Measurements from ENCODE around the gene SH2D1B. TPM values are rescaled to one million over a fixed set of nuclear protein-coding genes. Genes with fewer than 3 reads are reported as not detected.
A peak's percentile ranks its signal among the peaks of the same experiment; 100 is the strongest.

The SH2D1B gene
- total and polyA plus RNA-seq, 9 of the 15 experiments (the other 6 are each of a cell fraction or from before 2014, with no cell fraction given), result 5.6 to 19.6 (median 9.7) TPM

DNA sequence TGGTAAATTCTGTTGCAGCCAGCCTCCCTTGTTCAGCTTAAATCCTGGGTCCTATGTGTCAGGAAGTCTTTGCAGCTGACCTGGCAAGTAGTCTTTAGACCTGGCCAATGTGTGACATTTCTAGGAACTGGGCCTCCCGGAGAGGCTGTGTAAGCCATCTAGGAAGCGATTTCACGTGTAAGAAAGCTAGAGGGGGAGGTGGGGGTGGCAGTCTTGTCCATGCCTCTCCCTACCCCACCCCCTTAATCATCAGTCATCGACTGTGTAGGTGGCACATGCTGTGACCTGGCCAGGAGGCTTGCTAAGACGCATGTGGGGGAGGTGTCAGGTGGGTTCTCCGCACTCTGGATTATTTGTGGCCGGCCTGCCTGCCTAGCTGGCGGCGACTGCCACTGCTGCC lies 22.0 kb downstream of the SH2D1B start (continued):
- TF ChIP-seq ZBTB7A (IDR thresholded peaks at IDR 0.05; ENCODE audit: borderline replicate concordance, control insufficient read depth, low read depth, low read length), result peak; percentile 39; the same call in 1 of the 2 replicates
- TF ChIP-seq HMG20B (CRISPR knock-in tag; IDR thresholded peaks at IDR 0.05), result no peak
- TF ChIP-seq EGR1 (conservative IDR thresholded peaks at IDR 0.05), result peak; percentile 88
- TF ChIP-seq YY1 (IDR thresholded peaks at IDR 0.05; ENCODE audit: borderline replicate concordance in 1 of 3, control insufficient read depth in 1 of 3, extremely low read depth in 1 of 3, insufficient read depth in 3 of 3, insufficient read length in 1 of 3, insufficient replicate concordance in 2 of 3, low read depth in 1 of 3, low read length in 2 of 3), result peak in 1 of 3 experiments; percentile 24
- peak; percentile 70 for TF ChIP-seq CREM (IDR thresholded peaks at IDR 0.05; ENCODE audit: low read depth)
- TF ChIP-seq, protein P1, sequence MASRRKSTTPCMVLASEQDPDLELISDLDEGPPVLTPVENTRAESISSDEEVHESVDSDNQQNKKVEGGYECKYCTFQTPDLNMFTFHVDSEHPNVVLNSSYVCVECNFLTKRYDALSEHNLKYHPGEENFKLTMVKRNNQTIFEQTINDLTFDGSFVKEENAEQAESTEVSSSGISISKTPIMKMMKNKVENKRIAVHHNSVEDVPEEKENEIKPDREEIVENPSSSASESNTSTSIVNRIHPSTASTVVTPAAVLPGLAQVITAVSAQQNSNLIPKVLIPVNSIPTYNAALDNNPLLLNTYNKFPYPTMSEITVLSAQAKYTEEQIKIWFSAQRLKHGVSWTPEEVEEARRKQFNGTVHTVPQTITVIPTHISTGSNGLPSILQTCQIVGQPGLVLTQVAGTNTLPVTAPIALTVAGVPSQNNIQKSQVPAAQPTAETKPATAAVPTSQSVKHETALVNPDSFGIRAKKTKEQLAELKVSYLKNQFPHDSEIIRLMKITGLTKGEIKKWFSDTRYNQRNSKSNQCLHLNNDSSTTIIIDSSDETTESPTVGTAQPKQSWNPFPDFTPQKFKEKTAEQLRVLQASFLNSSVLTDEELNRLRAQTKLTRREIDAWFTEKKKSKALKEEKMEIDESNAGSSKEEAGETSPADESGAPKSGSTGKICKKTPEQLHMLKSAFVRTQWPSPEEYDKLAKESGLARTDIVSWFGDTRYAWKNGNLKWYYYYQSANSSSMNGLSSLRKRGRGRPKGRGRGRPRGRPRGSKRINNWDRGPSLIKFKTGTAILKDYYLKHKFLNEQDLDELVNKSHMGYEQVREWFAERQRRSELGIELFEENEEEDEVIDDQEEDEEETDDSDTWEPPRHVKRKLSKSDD (conservative IDR thresholded peaks at IDR 0.05; ENCODE audit: low read length), result no peak
- no peak for TF ChIP-seq E2F8 (IDR thresholded peaks at IDR 0.05; ENCODE audit: low read depth, partially characterized antibody)
- TF ChIP-seq MEIS2 (IDR thresholded peaks at IDR 0.05; ENCODE audit: partially characterized antibody), result peak; percentile 41
- no peak for TF ChIP-seq ZSCAN29 (IDR thresholded peaks at IDR 0.05)
- TF ChIP-seq ZNF57 (CRISPR knock-in tag; IDR thresholded peaks at IDR 0.05), result no peak
- TF ChIP-seq, protein P2, sequence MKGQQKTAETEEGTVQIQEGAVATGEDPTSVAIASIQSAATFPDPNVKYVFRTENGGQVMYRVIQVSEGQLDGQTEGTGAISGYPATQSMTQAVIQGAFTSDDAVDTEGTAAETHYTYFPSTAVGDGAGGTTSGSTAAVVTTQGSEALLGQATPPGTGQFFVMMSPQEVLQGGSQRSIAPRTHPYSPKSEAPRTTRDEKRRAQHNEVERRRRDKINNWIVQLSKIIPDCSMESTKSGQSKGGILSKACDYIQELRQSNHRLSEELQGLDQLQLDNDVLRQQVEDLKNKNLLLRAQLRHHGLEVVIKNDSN (CRISPR knock-in tag; IDR thresholded peaks at IDR 0.05), result 0 out of 2 replicates have a peak, but pooled peaks have one; percentile 39
- TF ChIP-seq, protein P3, sequence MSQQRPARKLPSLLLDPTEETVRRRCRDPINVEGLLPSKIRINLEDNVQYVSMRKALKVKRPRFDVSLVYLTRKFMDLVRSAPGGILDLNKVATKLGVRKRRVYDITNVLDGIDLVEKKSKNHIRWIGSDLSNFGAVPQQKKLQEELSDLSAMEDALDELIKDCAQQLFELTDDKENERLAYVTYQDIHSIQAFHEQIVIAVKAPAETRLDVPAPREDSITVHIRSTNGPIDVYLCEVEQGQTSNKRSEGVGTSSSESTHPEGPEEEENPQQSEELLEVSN (IDR thresholded peaks at IDR 0.05; ENCODE audit: borderline replicate concordance in 1 of 2, extremely low read depth in 1 of 2, insufficient read depth in 1 of 2, insufficient read length in 1 of 2, low read depth in 1 of 2, low read length in 1 of 2, poor library complexity in 1 of 2, severe bottlenecking in 1 of 2), result peak; percentile 38 to 64
- no peak for TF ChIP-seq GTF2E2 (tag; IDR thresholded peaks at IDR 0.05)
- TF ChIP-seq SP2 (IDR thresholded peaks at IDR 0.05; ENCODE audit: extremely low read depth, low read depth, low read length, poor library complexity, severe bottlenecking), result no peak
- peak; percentile 33 for TF ChIP-seq TCF3 (CRISPR knock-in tag; IDR thresholded peaks at IDR 0.05)
- peak; percentile 17; the same call in 1 of the 2 replicates for TF ChIP-seq MYC (IDR thresholded peaks at IDR 0.05; ENCODE audit: low read depth, low read length)
- TF ChIP-seq MYC (CRISPR knock-in tag; IDR thresholded peaks at IDR 0.05; ENCODE audit: borderline replicate concordance, low read depth), result no peak
- no peak for TF ChIP-seq SLC30A9 (CRISPR knock-in tag; IDR thresholded peaks at IDR 0.05)
